ENCODE measurements around the gene ATP6V0C. TPM values are rescaled to one million over a fixed set of nuclear protein-coding genes. Genes with fewer than 3 reads are reported as not detected.

Gene ATP6V0C
- total RNA-seq, 1 experiment from 2014 or later: 176 TPM

GRCh38 chr16:2498531-2499253 lies 15.1 kb upstream of the ATP6V0C start:
- no peak overlapping the region for H4K8ac ChIP-seq (replicated peaks; ENCODE audit: insufficient read length, low read depth, low read length)
- H3K4me1 ChIP-seq (ENCODE audit: insufficient read depth, low read length): no peaks in the 10 kb centered on the region
- no peak overlapping the region for H2BK15ac ChIP-seq (ENCODE audit: low read depth, low read length)
- no peak overlapping the region for H3K4me2 ChIP-seq (ENCODE audit: insufficient read depth, insufficient read length, low read length)
- H3K9me3 ChIP-seq (ENCODE audit: control insufficient read depth, low read depth, low read length): no peaks in the 10 kb centered on the region
- no peak overlapping the region for H2BK20ac ChIP-seq (ENCODE audit: low read depth, low read length, poor library complexity, severe bottlenecking)
- H3K18ac ChIP-seq (ENCODE audit: insufficient read length, low read depth, low read length): no peak overlapping the region
- no peaks in the 10 kb centered on the region for H3K79me1 ChIP-seq (ENCODE audit: insufficient read depth, low read depth, low read length, poor library complexity, severe bottlenecking)
- Mint-ChIP-seq H3K4me1 (peaks cover 3 to 5% of the 10 kb centered on the region in 2 experiments), H3K36me3 (ENCODE audit: insufficient read depth in 1 of 3, low read depth in 3 of 3) (peaks cover 0 to 18% (median 4%) of the 10 kb centered on the region in 3 experiments; a peak in 4 of 7 replicates), H3K9me3 (no peaks in the 10 kb centered on the region), H3K4me3 (no peak overlapping the region), H3K27ac (no peak overlapping the region), H3K27me3 (ENCODE audit: low read depth) (no peaks in the 10 kb centered on the region)
- no peak overlapping the region for H3T11ph ChIP-seq (ENCODE audit: low read length)
- H4K5ac ChIP-seq (ENCODE audit: insufficient read length, low read depth, low read length): no peak overlapping the region
- no peak overlapping the region for H2AK5ac ChIP-seq (ENCODE audit: insufficient read length, low read length)
- no peak overlapping the region for H3K4ac ChIP-seq (ENCODE audit: low read depth, low read length)
- H2BK120ac ChIP-seq (ENCODE audit: low read depth, low read length, poor library complexity, severe bottlenecking): no peak overlapping the region
- no CpG with 5 or more reads among the region's 15 CpGs for WGBS (ENCODE audit: extremely low coverage, insufficient read length, low lambda C conversion rate)
- H3K27me3 ChIP-seq (ENCODE audit: insufficient read depth, low read length): no peaks in the 10 kb centered on the region
- H3K14ac ChIP-seq (ENCODE audit: insufficient read depth, low read length): no peak overlapping the region
- no peak overlapping the region for H2BK12ac ChIP-seq (ENCODE audit: insufficient read length, low read depth, low read length)
- peaks cover 3% of the 10 kb centered on the region for H3K23me2 ChIP-seq (ENCODE audit: insufficient read length, low read depth, low read length, poor library complexity, severe bottlenecking)
- no peak overlapping the region for H3K27ac ChIP-seq (ENCODE audit: insufficient read length, low read depth, low read length)
- H3K56ac ChIP-seq (ENCODE audit: insufficient read length, low read depth, low read length): no peak overlapping the region
- no peak overlapping the region for H2BK5ac ChIP-seq (ENCODE audit: insufficient read length, low read length)
- no peak overlapping the region for H3K9ac ChIP-seq (ENCODE audit: extremely low read depth, insufficient read length, low read length)
- H2AFZ ChIP-seq (ENCODE audit: low read length): no peak overlapping the region
- no peaks in the 10 kb centered on the region for H3K79me2 ChIP-seq (ENCODE audit: insufficient read depth, low read length)
- H4K20me1 ChIP-seq (ENCODE audit: control insufficient read depth, insufficient read depth, insufficient read length): no peaks in the 10 kb centered on the region
- no peak overlapping the region for H4K91ac ChIP-seq (ENCODE audit: insufficient read length, low read depth, low read length)
- no peak overlapping the region for H3K23ac ChIP-seq (ENCODE audit: insufficient read length, low read depth, low read length)
- DNase-seq: no peak
- TF ChIP-seq, protein P1, sequence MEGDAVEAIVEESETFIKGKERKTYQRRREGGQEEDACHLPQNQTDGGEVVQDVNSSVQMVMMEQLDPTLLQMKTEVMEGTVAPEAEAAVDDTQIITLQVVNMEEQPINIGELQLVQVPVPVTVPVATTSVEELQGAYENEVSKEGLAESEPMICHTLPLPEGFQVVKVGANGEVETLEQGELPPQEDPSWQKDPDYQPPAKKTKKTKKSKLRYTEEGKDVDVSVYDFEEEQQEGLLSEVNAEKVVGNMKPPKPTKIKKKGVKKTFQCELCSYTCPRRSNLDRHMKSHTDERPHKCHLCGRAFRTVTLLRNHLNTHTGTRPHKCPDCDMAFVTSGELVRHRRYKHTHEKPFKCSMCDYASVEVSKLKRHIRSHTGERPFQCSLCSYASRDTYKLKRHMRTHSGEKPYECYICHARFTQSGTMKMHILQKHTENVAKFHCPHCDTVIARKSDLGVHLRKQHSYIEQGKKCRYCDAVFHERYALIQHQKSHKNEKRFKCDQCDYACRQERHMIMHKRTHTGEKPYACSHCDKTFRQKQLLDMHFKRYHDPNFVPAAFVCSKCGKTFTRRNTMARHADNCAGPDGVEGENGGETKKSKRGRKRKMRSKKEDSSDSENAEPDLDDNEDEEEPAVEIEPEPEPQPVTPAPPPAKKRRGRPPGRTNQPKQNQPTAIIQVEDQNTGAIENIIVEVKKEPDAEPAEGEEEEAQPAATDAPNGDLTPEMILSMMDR (conservative IDR thresholded peaks at IDR 0.05): no peak
